ENCODE results near the gene FTCD.

The FTCD gene

GRCh38 chr21:46135782-46136395 is 19.5 kb downstream of the FTCD start:
- no peak for DNase-seq

GRCh38 chr21:46131838-46132651 is 23.3 kb downstream of the FTCD start:
- DNase-seq = no peak

- no peak for DNase-seq
These were observed 23.9 kb downstream of the FTCD start for GRCh38 chr21:46131588-46131837.

- DNase-seq = no peak
These were observed 24.4 kb downstream of the FTCD start for GRCh38 chr21:46130831-46131587.

- DNase-seq = no peak
These were observed 25.3 kb downstream of the FTCD start for GRCh38 chr21:46129846-46130651.

- no peak for DNase-seq
These were observed 26.3 kb downstream of the FTCD start for GRCh38 chr21:46128933-46129571.

- DNase-seq = no peak
These were observed 27.1 kb downstream of the FTCD start for GRCh38 chr21:46128106-46128932.

- no peak for DNase-seq
These were observed 27.9 kb downstream of the FTCD start for GRCh38 chr21:46127239-46128105.

GRCh38 chr21:46126309-46127238 is 28.8 kb downstream of the FTCD start:
- DNase-seq = no peak

GRCh38 chr21:46125846-46126301 is 29.5 kb downstream of the FTCD start:
- DNase-seq = no peak

GRCh38 chr21:46124926-46125845 is 30.2 kb downstream of the FTCD start:
- DNase-seq = no peak

GRCh38 chr21:46124083-46124925 is 31.1 kb downstream of the FTCD start:
- no peak for DNase-seq

- no peak for DNase-seq
These were observed 32.4 kb downstream of the FTCD start for GRCh38 chr21:46122758-46123683.

GRCh38 chr21:46122237-46122671 is 33.1 kb downstream of the FTCD start:
- no peak for DNase-seq

- DNase-seq = no peak
These were observed 33.8 kb downstream of the FTCD start for GRCh38 chr21:46121286-46122221.

Data from NCI-H1930 (cell line).